GM19025 (cell line): ENCODE data around the gene ZFTA.

Experiments used
- ATAC-seq: cut with Tn5 transposase; IDR thresholded peaks from one replicate; pipeline ENCODE4 v1.9.1; 2021; ENCODE audit warnings: mild to moderate bottlenecking, low read depth, moderate library complexity; ENCODE audit not compliant: unreplicated experiment

The ZFTA gene

DNA sequence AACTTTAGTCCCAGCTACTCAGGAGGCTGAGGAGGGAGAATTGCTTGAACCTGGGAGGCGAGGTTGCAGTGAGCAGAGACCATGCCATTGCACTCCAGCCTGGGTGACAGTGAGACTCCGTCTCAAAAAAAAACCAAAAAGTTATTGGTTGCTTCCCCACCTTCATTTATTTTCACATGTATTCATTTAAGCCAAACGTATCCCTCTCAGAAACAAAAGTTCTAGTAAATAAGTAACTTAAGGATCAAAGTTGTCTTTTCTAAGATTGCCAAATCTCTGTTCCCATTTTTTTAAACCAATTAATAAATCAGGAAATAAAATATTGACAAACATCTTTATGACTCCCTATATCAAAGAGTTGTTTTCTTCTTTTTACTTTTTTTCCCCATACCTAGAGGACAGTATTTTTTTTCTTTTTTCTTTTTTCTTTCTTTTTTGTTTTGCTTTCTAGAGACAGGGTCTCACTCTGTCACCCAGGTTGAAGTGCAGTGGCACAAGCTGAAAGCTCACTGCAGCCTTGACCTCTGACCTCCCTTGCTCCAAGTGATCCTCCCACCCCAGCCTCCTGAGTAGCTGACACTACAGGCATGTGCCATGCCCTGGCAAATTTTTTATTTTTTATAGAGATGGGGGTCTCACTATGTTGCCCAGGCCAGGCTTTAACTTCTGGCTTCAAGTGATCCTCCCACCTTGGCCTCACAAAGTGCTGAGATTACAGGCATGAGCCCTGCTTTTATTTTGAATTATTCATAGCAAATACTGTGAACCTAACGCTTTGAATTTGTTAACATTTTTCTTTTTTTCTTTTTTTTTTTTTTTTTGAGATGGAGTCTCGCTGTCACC, 11.4 kb downstream of the ZFTA start:
- ATAC-seq = no peak

DNA sequence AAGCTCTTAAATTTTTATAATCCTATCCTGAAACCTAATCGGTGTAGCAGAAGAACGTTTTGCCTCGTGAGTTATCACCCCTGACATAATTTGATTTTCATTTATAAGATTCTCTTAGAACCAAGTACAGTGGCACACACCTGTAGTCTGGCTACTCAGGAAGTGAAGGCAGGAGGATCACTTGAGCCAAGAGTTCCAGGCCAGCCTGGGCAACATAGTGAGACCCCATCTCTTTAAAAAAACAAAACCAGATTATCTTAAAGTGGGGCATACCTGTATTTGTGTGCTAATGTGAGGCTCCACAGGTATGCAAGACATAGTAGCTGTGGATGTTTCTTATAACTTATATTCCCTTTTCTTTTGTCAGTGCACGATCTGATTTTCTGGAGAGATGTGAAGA, 19.0 kb downstream of the ZFTA start:
- no peak for ATAC-seq

GRCh38 chr11:63747011-63747410, 21.6 kb downstream of the ZFTA start:
- no peak for ATAC-seq

GRCh38 chr11:63745304-63746170, 23.0 kb downstream of the ZFTA start:
- no peak for ATAC-seq

GRCh38 chr11:63738720-63739360, 29.7 kb downstream of the ZFTA start:
- ATAC-seq = no peak

GRCh38 chr11:63737718-63738117, 30.9 kb downstream of the ZFTA start:
- no peak for ATAC-seq

- no peak for ATAC-seq
These were observed 31.7 kb downstream of the ZFTA start for GRCh38 chr11:63736864-63737263.

DNA sequence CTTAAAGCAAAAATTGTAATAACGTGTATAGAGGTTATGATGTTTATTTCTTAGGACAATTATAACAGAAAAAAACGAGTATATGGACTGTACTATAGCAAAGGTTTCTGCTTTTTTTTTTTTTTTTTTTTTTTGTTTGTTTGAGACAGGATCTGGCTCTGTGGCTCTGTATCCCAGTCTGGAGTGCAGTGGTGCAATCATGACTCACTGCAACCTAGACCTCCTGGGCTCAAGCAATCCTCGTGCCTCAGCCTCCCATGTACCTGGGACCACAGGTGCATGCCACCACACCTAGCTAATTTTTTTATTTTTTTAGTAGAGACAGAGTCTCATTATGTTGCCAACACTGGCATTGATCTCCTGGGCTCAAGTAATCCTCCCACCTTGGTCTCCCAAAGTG, 39.2 kb downstream of the ZFTA start:
- no peak for ATAC-seq

DNA sequence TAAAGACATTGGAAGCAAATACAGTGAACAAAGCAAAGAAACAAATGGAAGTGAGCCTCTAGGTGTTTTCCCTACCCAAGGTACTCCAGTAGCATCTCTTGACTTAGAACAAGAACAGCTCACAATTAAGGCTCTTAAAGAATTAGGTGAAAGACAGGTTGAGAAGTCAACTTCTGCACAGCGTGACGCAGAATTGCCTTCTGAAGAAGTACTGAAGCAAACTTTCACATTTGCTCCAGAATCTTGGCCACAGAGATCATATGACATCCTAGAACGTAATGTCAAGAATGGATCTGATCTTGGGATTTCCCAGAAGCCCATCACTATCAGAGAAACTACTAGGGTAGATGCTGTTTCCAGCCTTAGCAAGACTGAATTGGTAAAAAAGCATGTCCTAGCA, 48.0 kb downstream of the ZFTA start:
- no peak for ATAC-seq

- no peak for ATAC-seq
These were observed 48.6 kb downstream of the ZFTA start for GRCh38 chr11:63719987-63720386.

DNA sequence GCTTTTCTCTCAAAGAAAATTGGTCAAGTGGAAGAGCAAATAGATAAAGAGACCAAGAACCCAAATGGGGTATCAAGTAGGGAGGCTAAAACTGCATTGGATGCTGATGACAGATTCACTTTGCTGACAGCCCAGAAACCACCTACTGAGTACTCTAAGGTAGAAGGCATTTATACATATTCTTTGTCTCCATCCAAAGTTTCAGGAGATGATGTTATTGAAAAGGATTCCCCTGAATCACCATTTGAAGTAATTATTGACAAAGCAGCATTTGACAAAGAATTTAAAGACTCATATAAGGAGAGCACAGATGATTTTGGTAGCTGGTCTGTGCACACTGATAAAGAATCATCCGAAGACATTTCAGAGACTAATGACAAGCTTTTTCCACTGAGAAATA, 49.6 kb downstream of the ZFTA start:
- ATAC-seq = no peak
